Karpas-422 (cell line): ENCODE measurements around the gene LSAMP. TPM values are rescaled to one million over a fixed set of nuclear protein-coding genes. Genes with fewer than 3 reads are reported as not detected.

Experiments
- DNase-seq: peaks from one replicate; pipeline ENCODE4 v3.0.0-alpha.2; 2015
- H2AFZ ChIP-seq: fragments of 200-600 bp; sonication (generic); 2 replicates; pipeline ENCODE4 v1.6.1; 2014; ENCODE audit warnings: antibody characterized with exemption, low read length, mixed read lengths
- H3K27ac ChIP-seq: fragments of 200-600 bp; sonication (generic); 2 replicates; pipeline ENCODE4 v1.5.1; 2014; ENCODE audit warnings: mild to moderate bottlenecking, low read length, moderate library complexity
- H3K27me3 ChIP-seq: fragments of 200-600 bp; sonication (generic); 2 replicates; pipeline ENCODE4 v1.6.1; 2014; ENCODE audit warnings: low read length, mixed read lengths
- H3K36me3 ChIP-seq: fragments of 200-600 bp; sonication (generic); 2 replicates; pipeline ENCODE4 v1.6.1; 2014; ENCODE audit warnings: low read length, mixed read lengths; ENCODE audit not compliant: insufficient read depth
- H3K4me1 ChIP-seq: fragments of 200-600 bp; sonication (generic); 2 replicates; pipeline ENCODE4 v1.6.1; 2014; ENCODE audit warnings: mild to moderate bottlenecking, low read length, mixed read lengths
- H3K4me2 ChIP-seq: fragments of 200-600 bp; sonication (generic); 2 replicates; pipeline ENCODE4 v1.6.1; 2014; ENCODE audit warnings: low read length, low read depth, mild to moderate bottlenecking; ENCODE audit not compliant: poor library complexity, severe bottlenecking
- H3K4me3 ChIP-seq: fragments of 200-600 bp; sonication (generic); 2 replicates; pipeline ENCODE4 v1.5.1; 2014; ENCODE audit warnings: mild to moderate bottlenecking, antibody characterized with exemption, low read length, mixed read lengths
- H3K79me2 ChIP-seq: fragments of 200-600 bp; sonication (generic); 2 replicates; pipeline ENCODE4 v1.6.1; 2014; ENCODE audit warnings: mild to moderate bottlenecking, low read length, mixed read lengths
- H3K9ac ChIP-seq: fragments of 200-600 bp; sonication (generic); 2 replicates; pipeline ENCODE4 v1.6.0; 2014; ENCODE audit warnings: low read length
- H3K9me2 ChIP-seq: fragments of 200-600 bp; sonication (generic), shearing (Covaris generic); replicated peaks from 2 replicates; pipeline ENCODE4 v1.6.0; 2014; ENCODE audit warnings: mild to moderate bottlenecking, low read length, moderate library complexity; ENCODE audit not compliant: insufficient read depth
- H3K9me3 ChIP-seq: fragments of 300-700, 200-600 bp; sonication (generic); 2 replicates; pipeline ENCODE4 v1.6.1; 2014; ENCODE audit warnings: low read length, mixed read lengths
- H4K20me1 ChIP-seq: fragments of 200-600 bp; sonication (generic); 2 replicates; pipeline ENCODE4 v1.6.1; 2014; ENCODE audit warnings: mild to moderate bottlenecking, antibody characterized with exemption, low read length, low read depth; ENCODE audit not compliant: insufficient read depth
- total RNA-seq: library from RNA; depleted of rRNA; stranded (reverse); fragments of >200 nt; shearing (Covaris generic); gene quantifications from 2 replicates; pipeline ENCODE4 v1.2.3, GENCODE V29; 2014; ENCODE audit warnings: low replicate concordance

Gene LSAMP
- total RNA-seq, 1 experiment from 2014 or later, result not detected

GRCh38 chr3:116374901-116375300 is 70.4 kb downstream of the LSAMP start:
- Histone ChIP-seq H3K9me3 (no peaks in the 10 kb centered on the region), H3K79me2 (no peaks in the 10 kb centered on the region), H4K20me1 (no peaks in the 10 kb centered on the region), H3K9ac (no peak overlapping the region), H3K9me2 (no peaks in the 10 kb centered on the region; the same call in 1 of the 2 replicates), H3K4me3 (no peak overlapping the region), H3K4me1 (no peaks in the 10 kb centered on the region), H3K4me2 (no peak overlapping the region), H2AFZ (no peak overlapping the region), H3K27ac (no peak overlapping the region), H3K27me3 (no peaks in the 10 kb centered on the region), H3K36me3 (no peaks in the 10 kb centered on the region)
- DNase-seq, result no peak

- no peak overlapping the region for H3K4me3 ChIP-seq
- no peaks in the 10 kb centered on the region for H3K9me3 ChIP-seq
- H4K20me1 ChIP-seq, result no peaks in the 10 kb centered on the region
- H3K4me2 ChIP-seq, result no peak overlapping the region
- H3K9ac ChIP-seq, result no peak overlapping the region
- no peaks in the 10 kb centered on the region for H3K36me3 ChIP-seq
- H3K79me2 ChIP-seq, result no peaks in the 10 kb centered on the region
- H3K27ac ChIP-seq, result no peak overlapping the region
- H2AFZ ChIP-seq, result no peak overlapping the region
- H3K4me1 ChIP-seq, result no peaks in the 10 kb centered on the region
- DNase-seq, result no peak
- H3K27me3 ChIP-seq, result no peaks in the 10 kb centered on the region
- H3K9me2 ChIP-seq, result no peaks in the 10 kb centered on the region
Measured at GRCh38 chr3:116367761-116368395, 77.4 kb downstream of the LSAMP start.

- H3K27me3 ChIP-seq, result no peaks in the 10 kb centered on the region
- no peak overlapping the region for H3K4me3 ChIP-seq
- H4K20me1 ChIP-seq, result no peaks in the 10 kb centered on the region
- H3K27ac ChIP-seq, result no peak overlapping the region
- H3K4me2 ChIP-seq, result no peak overlapping the region
- H3K79me2 ChIP-seq, result no peaks in the 10 kb centered on the region
- no peaks in the 10 kb centered on the region for H3K36me3 ChIP-seq
- no peak overlapping the region for H3K9ac ChIP-seq
- H2AFZ ChIP-seq, result no peak overlapping the region
- H3K9me3 ChIP-seq, result no peaks in the 10 kb centered on the region; the same call in 1 of the 2 replicates
- DNase-seq, result no peak
- H3K9me2 ChIP-seq, result no peaks in the 10 kb centered on the region
- no peaks in the 10 kb centered on the region for H3K4me1 ChIP-seq
Measured at GRCh38 chr3:116356056-116356455, 89.2 kb downstream of the LSAMP start.

GRCh38 chr3:116354382-116354781 is 90.9 kb downstream of the LSAMP start:
- Histone ChIP-seq H3K36me3 (no peaks in the 10 kb centered on the region), H3K27ac (no peak overlapping the region), H3K4me2 (no peak overlapping the region), H3K9ac (no peak overlapping the region), H3K9me3 (no peaks in the 10 kb centered on the region; the same call in 1 of the 2 replicates), H3K27me3 (no peaks in the 10 kb centered on the region), H4K20me1 (no peaks in the 10 kb centered on the region), H3K4me1 (no peaks in the 10 kb centered on the region), H3K4me3 (no peak overlapping the region), H2AFZ (no peak overlapping the region), H3K79me2 (no peaks in the 10 kb centered on the region), H3K9me2 (no peaks in the 10 kb centered on the region)
- no peak for DNase-seq

- Histone ChIP-seq H3K79me2 (no peaks in the 10 kb centered on the region), H3K36me3 (no peaks in the 10 kb centered on the region), H2AFZ (no peak overlapping the region), H3K9me3 (no peaks in the 10 kb centered on the region), H3K27ac (no peak overlapping the region), H4K20me1 (no peaks in the 10 kb centered on the region), H3K4me2 (no peak overlapping the region), H3K9ac (no peak overlapping the region), H3K4me3 (no peak overlapping the region), H3K4me1 (no peaks in the 10 kb centered on the region), H3K27me3 (no peaks in the 10 kb centered on the region), H3K9me2 (no peaks in the 10 kb centered on the region)
- no peak for DNase-seq
Measured at GRCh38 chr3:116350119-116350733, 95.1 kb downstream of the LSAMP start.

- no peak overlapping the region for H3K9ac ChIP-seq
- DNase-seq, result no peak
- no peaks in the 10 kb centered on the region for H3K9me2 ChIP-seq
- H3K9me3 ChIP-seq, result no peaks in the 10 kb centered on the region
- H3K36me3 ChIP-seq, result no peaks in the 10 kb centered on the region
- no peak overlapping the region for H3K4me2 ChIP-seq
- no peaks in the 10 kb centered on the region for H3K79me2 ChIP-seq
- H2AFZ ChIP-seq, result no peak overlapping the region
- H3K4me3 ChIP-seq, result no peak overlapping the region
- no peaks in the 10 kb centered on the region for H4K20me1 ChIP-seq
- H3K27ac ChIP-seq, result no peak overlapping the region
- no peaks in the 10 kb centered on the region for H3K4me1 ChIP-seq
- H3K27me3 ChIP-seq, result no peaks in the 10 kb centered on the region
Measured at GRCh38 chr3:116348216-116348615, 97.1 kb downstream of the LSAMP start.

GRCh38 chr3:116342499-116342898 is 102.8 kb downstream of the LSAMP start:
- no peak overlapping the region for H3K4me3 ChIP-seq
- no peaks in the 10 kb centered on the region for H4K20me1 ChIP-seq
- no peaks in the 10 kb centered on the region for H3K9me3 ChIP-seq
- no peak overlapping the region for H3K4me2 ChIP-seq
- H3K27me3 ChIP-seq, result no peaks in the 10 kb centered on the region
- H3K79me2 ChIP-seq, result no peaks in the 10 kb centered on the region
- no peaks in the 10 kb centered on the region for H3K4me1 ChIP-seq
- H3K9ac ChIP-seq, result no peak overlapping the region
- no peak overlapping the region for H2AFZ ChIP-seq
- H3K27ac ChIP-seq, result no peak overlapping the region
- no peak for DNase-seq
- no peaks in the 10 kb centered on the region for H3K9me2 ChIP-seq
- no peaks in the 10 kb centered on the region for H3K36me3 ChIP-seq

- Histone ChIP-seq H3K27ac (no peak overlapping the region), H3K4me1 (no peaks in the 10 kb centered on the region), H3K27me3 (no peaks in the 10 kb centered on the region), H2AFZ (no peak overlapping the region), H3K79me2 (no peaks in the 10 kb centered on the region), H4K20me1 (no peaks in the 10 kb centered on the region), H3K9ac (no peak overlapping the region), H3K4me3 (no peak overlapping the region), H3K9me2 (no peaks in the 10 kb centered on the region), H3K36me3 (no peaks in the 10 kb centered on the region), H3K9me3 (no peaks in the 10 kb centered on the region), H3K4me2 (no peak overlapping the region)
- DNase-seq, result no peak
Measured at GRCh38 chr3:116341899-116342298, 103.4 kb downstream of the LSAMP start.
